Measurements from ENCODE around the gene ADIG.

The ADIG gene

GRCh38 chr20:38581013-38581412, at the start of gene ADIG:
Gene ADIG, plus strand, starts transcription at chr20:38581197. Its CDS starts 54 bp downstream, at chr20:38581251.
- TF ChIP-seq GATA1 (IDR thresholded peaks at IDR 0.05; ENCODE audit: low read depth, low read length) (no peak), POLR2A (IDR thresholded peaks at IDR 0.05; ENCODE audit: low read length) (no peak)
- no peak for DNase-seq

GRCh38 chr20:38534756-38535155, 46.2 kb upstream of the ADIG start:
- no peak for DNase-seq
- TF ChIP-seq POLR2A (IDR thresholded peaks at IDR 0.05; ENCODE audit: low read length): no peak
- no peak for TF ChIP-seq GATA1 (IDR thresholded peaks at IDR 0.05; ENCODE audit: low read depth, low read length)

GRCh38 chr20:38536310-38536709, 44.7 kb upstream of the ADIG start:
- no peak for TF ChIP-seq POLR2A (IDR thresholded peaks at IDR 0.05; ENCODE audit: low read length)
- TF ChIP-seq GATA1 (IDR thresholded peaks at IDR 0.05; ENCODE audit: low read depth, low read length): no peak
- no peak for DNase-seq

- no peak for DNase-seq
- no peak for TF ChIP-seq POLR2A (IDR thresholded peaks at IDR 0.05; ENCODE audit: low read length)
- no peak for TF ChIP-seq GATA1 (IDR thresholded peaks at IDR 0.05; ENCODE audit: low read depth, low read length)
Measured at GRCh38 chr20:38537176-38537575, 43.8 kb upstream of the ADIG start.

- TF ChIP-seq GATA1 (IDR thresholded peaks at IDR 0.05; ENCODE audit: low read depth, low read length) (no peak), POLR2A (IDR thresholded peaks at IDR 0.05; ENCODE audit: low read length) (no peak)
- no peak for DNase-seq
Measured at GRCh38 chr20:38538789-38539188, 42.2 kb upstream of the ADIG start.

- no peak for DNase-seq
- TF ChIP-seq POLR2A (IDR thresholded peaks at IDR 0.05; ENCODE audit: low read length): no peak
- no peak for TF ChIP-seq GATA1 (IDR thresholded peaks at IDR 0.05; ENCODE audit: low read depth, low read length)
Measured at GRCh38 chr20:38543014-38543906, 37.7 kb upstream of the ADIG start.

GRCh38 chr20:38545771-38546170, 35.2 kb upstream of the ADIG start:
- no peak for DNase-seq
- TF ChIP-seq GATA1 (IDR thresholded peaks at IDR 0.05; ENCODE audit: low read depth, low read length): no peak
- TF ChIP-seq POLR2A (IDR thresholded peaks at IDR 0.05; ENCODE audit: low read length): no peak

GRCh38 chr20:38547288-38548085, 33.5 kb upstream of the ADIG start:
- TF ChIP-seq GATA1 (IDR thresholded peaks at IDR 0.05; ENCODE audit: low read depth, low read length) (no peak), POLR2A (IDR thresholded peaks at IDR 0.05; ENCODE audit: low read length) (no peak)

GRCh38 chr20:38548356-38549083, 32.5 kb upstream of the ADIG start:
- no peak for DNase-seq
- TF ChIP-seq POLR2A (IDR thresholded peaks at IDR 0.05; ENCODE audit: low read length) (no peak), GATA1 (IDR thresholded peaks at IDR 0.05; ENCODE audit: low read depth, low read length) (no peak)

More at GRCh38 chr20:38547288-38548085, 33.5 kb upstream of the ADIG start:
- no peak for DNase-seq

GRCh38 chr20:38550274-38550673, 30.7 kb upstream of the ADIG start:
- TF ChIP-seq GATA1 (IDR thresholded peaks at IDR 0.05; ENCODE audit: low read depth, low read length) (no peak), POLR2A (IDR thresholded peaks at IDR 0.05; ENCODE audit: low read length) (no peak)
- DNase-seq: peak in 1 of 2 experiments; percentile 8

- no peak for DNase-seq
- TF ChIP-seq POLR2A (IDR thresholded peaks at IDR 0.05; ENCODE audit: low read length): no peak
Measured at GRCh38 chr20:38551056-38551626, 29.9 kb upstream of the ADIG start.

GRCh38 chr20:38554986-38555385, 26.0 kb upstream of the ADIG start:
- no peak for DNase-seq
- TF ChIP-seq POLR2A (IDR thresholded peaks at IDR 0.05; ENCODE audit: low read length) (no peak), GATA1 (IDR thresholded peaks at IDR 0.05; ENCODE audit: low read depth, low read length) (no peak)

GRCh38 chr20:38555395-38555794, 25.6 kb upstream of the ADIG start:
- DNase-seq: no peak
- no peak for TF ChIP-seq POLR2A (IDR thresholded peaks at IDR 0.05; ENCODE audit: low read length)

- TF ChIP-seq POLR2A (IDR thresholded peaks at IDR 0.05; ENCODE audit: low read length) (no peak), GATA1 (IDR thresholded peaks at IDR 0.05; ENCODE audit: low read depth, low read length) (no peak)
- DNase-seq: no peak
Measured at GRCh38 chr20:38557174-38557573, 23.8 kb upstream of the ADIG start.

Data from erythroblast (primary cell).